Stimulated activated CD4-positive, alpha-beta T cell treated with anti-CD3 and anti-CD28 coated beads, Interleukin-4, amount 100 ng/mL, for 1 hour (primary cell): ENCODE data around the gene KCNJ6.
A peak's percentile ranks its signal among the peaks of the same experiment; 100 is the strongest.

Source experiments
- DNase-seq: peaks from one replicate; pipeline ENCODE4 v3.0.0-alpha.2; 2020

The KCNJ6 gene

DNA sequence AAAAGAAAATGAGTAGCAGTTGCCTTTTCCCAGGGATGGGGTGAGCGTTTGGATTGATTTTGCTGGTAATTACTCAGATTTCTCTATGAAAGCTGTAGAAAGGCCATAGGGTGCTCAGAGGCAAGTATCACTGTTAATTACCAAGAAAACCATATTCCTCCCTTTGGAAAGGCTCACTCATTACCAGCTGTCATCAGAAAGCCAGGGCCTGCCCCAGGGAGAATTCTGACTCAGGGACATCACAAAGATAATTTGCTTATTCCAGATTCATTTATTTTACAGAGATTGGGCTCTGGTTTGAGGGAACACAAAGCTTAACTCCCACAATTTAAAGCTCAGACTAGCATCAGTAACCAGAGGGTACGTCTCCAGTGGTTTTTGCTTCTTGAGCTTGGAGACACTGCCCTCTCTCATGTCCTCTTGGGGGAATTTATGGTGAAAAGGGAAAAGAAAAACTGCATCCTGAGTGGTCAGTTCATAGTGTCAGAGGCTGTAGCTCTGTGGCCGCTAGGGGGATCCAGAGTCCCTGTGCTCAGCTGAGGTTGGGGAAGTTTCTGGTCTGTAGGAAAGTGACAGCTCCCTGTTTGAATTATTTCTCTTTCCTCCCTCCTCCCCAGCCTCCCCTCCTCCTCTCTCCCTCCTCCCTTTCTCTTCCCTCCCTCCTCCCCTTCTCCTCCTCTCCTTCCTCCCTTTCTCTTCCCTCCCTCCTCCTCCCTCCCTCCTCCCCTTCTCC, 204.3 kb downstream of the KCNJ6 start:
- DNase-seq: peak; percentile 29

DNA sequence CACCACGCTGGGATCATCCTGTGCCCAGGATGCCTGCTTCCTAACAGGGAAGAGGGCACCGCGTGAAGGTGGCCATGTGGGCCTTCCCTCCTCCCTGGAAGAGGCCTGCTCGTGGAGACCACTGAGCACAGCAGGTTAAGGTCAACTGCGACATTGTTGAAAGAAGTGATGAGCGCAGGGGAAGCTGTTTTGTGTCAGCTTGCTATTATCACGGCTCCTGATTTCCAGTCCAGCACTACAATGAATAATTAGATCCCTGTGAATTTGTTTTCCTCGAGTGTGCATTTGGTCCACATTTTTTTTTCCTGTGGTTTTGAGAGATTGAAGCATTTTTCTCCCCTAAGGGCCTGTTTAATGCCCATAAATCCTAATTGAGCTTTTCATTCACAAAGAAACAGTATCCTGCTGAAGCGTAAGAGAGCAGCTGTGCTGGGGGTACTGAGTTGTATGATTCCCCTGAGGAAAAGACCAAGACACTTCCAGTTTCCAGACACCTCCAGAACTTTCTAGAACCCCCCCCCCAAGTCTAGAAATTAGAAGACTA, 204.9 kb downstream of the KCNJ6 start:
- DNase-seq: no peak

GRCh38 chr21:37710546-37711285, 205.5 kb downstream of the KCNJ6 start:
- DNase-seq: no peak

DNA sequence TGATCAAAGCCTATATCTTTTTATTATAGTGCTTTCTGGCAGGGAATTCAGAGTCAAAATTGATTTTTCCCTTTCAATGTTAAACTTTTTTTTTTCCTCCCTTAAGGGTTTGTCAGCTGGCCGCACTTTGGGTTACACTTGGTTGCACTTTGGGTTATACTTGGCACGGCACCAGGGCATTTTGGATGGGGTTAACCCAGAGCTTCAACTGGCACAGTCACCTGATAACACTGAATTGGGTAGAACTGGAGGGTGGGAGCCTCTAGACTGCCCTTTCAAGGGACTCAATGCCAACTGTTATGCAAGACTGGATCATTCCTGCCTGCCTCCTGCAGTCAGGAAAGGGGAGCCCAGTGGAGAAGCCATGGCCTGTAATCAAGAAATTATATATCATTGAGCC, 211.5 kb downstream of the KCNJ6 start:
- no peak for DNase-seq

- DNase-seq: no peak
These were observed 214.0 kb downstream of the KCNJ6 start for GRCh38 chr21:37702241-37702640.

DNA sequence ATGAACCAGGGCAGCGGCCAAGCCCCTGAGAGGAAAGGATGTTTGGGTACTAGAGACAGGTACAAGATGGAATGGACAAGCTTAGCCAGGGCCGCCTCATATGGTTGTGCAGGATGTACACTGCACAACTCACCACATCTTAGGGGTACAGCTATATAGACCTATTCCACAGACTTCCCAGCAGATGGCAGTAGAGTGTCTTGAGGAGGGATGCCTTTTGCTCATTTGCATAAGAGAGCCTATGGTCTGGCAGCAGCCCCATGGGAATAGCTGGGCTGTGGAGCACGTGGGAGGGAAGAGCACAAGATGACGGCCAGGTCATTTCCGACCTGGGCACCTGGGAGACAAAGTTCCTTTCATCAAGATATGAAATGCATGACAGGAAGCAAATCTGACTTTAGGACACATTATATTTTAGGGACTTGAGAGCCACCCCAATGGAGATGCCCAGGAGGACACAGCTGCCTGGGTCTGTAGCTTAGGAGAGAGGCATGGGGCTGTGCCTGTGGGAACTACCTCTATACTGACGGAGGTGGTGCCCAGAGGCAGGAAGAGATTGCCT, 215.5 kb downstream of the KCNJ6 start:
- no peak for DNase-seq

- no peak for DNase-seq
These were observed 217.1 kb downstream of the KCNJ6 start for GRCh38 chr21:37699024-37699775.

GRCh38 chr21:37696936-37697335, 219.3 kb downstream of the KCNJ6 start:
- no peak for DNase-seq

DNA sequence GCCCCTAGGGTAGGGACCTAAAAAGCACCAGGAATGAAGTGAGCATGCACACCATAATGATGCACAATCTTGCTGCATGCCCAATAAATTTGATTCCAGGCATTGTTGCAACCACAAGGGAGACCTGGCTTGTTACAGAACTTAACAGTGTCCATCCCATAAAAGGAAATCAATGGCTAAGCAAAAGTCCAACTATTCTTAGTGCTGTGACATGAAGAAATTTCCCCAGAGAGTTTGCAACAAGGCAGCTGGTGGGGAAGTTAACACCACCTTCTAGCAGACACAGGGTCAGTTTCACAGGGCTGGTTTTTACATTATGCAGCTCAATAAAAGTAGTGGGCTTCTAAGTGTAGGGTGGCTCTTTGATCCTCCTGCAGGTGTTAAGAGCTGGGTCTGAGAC, 221.1 kb downstream of the KCNJ6 start:
- no peak for DNase-seq

- no peak for DNase-seq
These were observed 227.2 kb downstream of the KCNJ6 start for GRCh38 chr21:37688952-37689659.

DNA sequence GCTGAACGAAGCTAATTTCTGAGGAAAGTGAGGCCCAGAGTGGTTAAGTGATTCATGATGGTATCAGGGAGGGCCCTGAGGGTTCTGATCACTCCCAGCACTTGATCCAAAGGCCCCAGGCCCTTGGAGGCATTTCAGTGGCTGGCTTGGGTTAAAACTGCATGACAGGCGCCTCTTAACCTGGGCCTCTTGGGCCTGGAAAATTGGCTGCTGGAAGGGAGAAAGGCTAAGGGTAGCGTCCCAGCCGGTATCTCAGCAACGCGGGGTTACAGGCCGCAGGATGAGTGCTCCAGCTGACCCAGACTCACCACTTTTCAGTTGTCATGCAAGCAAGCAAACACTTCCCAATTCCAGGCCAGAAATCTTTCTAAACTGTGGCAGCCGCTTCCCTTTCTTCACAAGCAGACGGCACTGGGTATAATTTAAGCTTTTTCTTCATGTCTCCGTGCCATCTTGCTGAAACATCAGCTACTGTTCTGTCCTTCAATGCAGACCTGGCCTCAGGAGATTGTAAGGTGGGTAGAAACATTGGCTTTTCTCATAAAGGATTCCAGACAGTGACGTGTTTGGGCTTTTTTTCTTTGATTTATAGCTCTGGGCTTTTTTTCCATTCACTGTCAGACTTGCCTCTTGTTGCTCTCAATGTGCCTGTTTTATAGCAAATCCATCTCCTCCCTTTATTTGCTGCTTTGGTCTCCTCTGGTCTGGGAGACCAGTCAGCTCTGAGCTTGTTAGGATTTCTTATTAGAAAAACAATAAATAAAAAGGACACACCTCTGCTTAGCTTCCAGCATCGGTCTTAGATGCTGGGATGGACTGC, 229.1 kb downstream of the KCNJ6 start:
- no peak for DNase-seq

- no peak for DNase-seq
These were observed 231.7 kb downstream of the KCNJ6 start for GRCh38 chr21:37684547-37684946.

- DNase-seq: no peak
These were observed 232.2 kb downstream of the KCNJ6 start for GRCh38 chr21:37684115-37684493.

DNA sequence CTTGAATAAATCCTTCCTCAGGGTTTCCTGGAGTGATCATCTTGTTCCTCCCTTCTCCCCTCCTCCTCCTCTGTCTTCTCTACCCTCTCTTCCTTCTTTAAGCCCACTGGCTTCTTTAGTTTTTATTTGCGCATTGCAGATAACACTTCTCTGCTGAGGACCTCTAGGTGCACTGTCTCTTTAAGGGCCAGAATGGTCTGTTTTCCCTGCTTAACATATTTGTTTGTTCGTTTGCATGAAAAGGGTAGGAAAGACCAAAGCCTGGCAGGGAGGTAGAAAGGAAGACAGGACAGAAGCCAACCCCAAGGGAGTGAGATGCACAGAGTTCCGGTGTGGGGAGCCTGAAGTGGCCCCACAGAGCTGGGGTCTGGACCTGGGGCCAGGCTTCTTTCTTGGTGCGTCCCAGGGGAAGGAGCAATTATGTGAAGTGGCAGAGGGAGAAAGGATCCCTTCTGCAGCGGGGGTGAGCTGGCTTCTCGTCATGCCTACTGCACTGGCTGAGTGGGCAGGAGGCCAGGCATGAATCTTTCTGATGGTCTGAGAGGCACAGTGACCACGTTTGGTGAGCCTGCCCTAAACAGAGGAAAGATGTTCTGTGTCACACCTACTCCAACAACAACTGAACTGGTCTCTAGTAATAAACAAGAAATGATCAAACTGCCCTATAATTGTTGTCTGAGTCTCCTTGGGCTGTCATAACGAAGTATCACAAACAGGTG, 232.7 kb downstream of the KCNJ6 start:
- no peak for DNase-seq

DNA sequence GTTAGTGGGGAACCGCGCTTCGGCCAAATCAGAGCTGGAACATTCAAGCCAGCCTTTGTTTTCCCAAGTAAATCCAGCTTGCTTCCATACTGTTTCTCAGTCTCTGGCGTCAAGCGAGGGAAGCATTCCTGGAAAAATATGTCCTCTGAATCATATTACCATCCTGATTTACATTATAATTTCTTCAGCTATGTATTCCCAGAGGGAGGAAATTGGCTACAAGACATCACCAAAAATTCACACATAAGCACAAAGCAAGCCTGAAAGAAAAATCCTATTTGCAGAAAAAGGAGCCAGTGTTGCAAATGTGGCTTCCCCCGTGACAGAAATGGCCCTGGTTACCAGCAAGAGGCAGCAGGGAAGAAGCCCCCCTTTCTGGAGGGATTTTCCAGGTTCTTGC, 233.3 kb downstream of the KCNJ6 start:
- DNase-seq: no peak

DNA sequence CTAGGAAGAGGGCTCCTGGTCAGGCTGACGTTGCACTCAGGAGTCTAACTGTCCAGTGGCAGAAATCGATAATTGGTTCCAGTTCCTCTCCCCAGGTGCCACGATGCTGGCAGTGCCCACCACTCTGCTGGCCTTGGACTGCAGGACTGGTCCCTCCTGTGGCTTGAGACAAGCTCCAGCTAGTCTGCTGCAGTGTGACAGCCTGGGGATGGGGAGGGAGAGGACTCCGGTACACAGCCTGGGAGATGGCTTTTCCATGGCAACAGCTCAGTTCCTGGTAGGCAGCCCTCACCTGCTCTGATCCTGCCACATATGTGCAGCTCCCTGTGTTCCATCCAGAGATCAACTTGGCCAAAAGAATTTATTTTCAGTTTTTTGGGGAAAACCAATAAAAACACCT, 239.3 kb downstream of the KCNJ6 start:
- no peak for DNase-seq

DNA sequence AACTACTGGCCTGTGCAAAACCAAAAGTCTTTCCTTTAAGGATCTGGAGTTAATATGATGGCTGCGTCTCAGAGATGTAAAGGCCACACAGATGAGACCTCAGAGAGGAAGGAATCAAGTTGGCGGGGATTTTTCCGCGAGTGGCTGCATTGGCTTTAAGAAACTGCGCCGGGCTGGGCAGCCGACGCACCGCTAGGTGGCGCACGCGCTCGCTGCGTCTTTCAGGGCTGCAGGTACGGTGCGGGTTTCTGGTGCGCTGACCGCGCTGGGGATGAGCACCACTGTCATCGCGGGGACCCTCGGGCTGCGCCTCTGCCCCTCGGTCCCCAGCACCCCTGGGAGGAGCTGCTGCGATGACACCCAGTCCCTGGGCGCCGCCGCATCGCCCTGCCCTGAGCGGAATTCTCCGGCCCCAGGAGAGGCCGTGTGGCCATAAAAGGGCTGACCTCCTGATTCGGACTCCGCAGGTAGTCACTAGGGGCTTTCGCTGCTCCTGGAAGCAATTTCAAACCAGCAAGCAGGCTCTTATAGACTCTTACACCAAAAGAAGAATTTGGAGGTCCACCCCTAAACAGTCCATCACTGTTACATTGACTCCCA, 241.0 kb downstream of the KCNJ6 start:
- peak; percentile 61 for DNase-seq

GRCh38 chr21:37673801-37674575, 242.3 kb downstream of the KCNJ6 start:
- no peak for DNase-seq

- no peak for DNase-seq
These were observed 244.9 kb downstream of the KCNJ6 start for GRCh38 chr21:37671381-37671780.

GRCh38 chr21:37670883-37671282, 245.4 kb downstream of the KCNJ6 start:
- DNase-seq: no peak
